Suppressor macrophage (primary cell): ENCODE measurements around the gene VPS72.
"Not testable (repeated sequence)": the region's sequence is repeated elsewhere in the genome, so short reads cannot be mapped to it uniquely, and the experiment has no call there.

Experiments used
- DNase-seq, 4 experiments: peaks; one replicate each; pipeline ENCODE4 v3.0.0-alpha.2; 2020 to 2022
- total RNA-seq, 17 experiments: gene quantifications; one replicate each; lab custom pipeline; 2026; ENCODE audit warnings: mixed read lengths in 6 of 17, inconsistent platforms in 3 of 17; lab: John Stamatoyannopoulos, UW

The VPS72 gene, protein sequence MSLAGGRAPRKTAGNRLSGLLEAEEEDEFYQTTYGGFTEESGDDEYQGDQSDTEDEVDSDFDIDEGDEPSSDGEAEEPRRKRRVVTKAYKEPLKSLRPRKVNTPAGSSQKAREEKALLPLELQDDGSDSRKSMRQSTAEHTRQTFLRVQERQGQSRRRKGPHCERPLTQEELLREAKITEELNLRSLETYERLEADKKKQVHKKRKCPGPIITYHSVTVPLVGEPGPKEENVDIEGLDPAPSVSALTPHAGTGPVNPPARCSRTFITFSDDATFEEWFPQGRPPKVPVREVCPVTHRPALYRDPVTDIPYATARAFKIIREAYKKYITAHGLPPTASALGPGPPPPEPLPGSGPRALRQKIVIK
- total RNA-seq, result 12.3 to 28.5 (median 20.1) reads per million in 17 experiments

DNA sequence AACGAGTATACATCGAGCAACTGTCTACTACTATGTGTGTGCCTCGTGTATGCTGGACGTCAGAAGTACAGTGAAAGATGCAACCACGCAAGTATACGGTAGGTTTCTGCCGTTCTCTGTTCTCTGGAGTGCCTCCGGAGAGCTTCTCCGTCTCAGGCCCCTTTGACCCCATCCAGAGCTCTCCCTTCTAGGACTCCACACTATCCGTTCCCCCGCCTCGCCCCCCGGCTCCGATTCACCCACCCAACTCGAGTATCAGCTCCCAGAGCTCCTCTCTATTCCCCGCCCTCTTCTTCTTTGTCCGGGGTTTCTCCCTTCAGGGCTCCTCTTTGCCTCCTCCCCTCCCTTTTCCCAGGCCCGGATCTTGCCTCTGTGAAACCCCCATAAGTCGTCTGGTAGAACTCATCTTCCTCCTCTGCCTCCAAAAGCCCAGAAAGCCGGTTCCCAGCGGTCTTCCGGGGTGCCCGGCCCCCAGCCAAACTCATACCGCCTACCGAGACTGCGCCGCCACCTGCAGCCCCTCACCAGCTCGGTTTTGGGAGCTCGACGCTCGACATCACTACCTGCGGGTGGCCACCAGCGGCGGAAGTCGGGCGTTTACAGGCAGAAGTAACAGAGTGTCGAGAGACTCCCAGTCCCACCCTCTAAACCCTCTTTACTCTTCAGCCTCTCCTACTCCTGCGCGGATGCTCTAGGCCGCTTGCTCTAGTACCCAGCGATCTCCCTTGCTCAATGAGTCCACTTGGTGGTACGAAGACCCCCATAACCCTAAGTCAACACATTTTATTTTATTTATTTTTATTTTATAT lies at the start of gene VPS72:
Gene VPS72, minus strand, starts transcription at position 561 of the 809 bp plus-strand sequence. Its CDS starts 76 bp downstream, at position 485.
- DNase-seq, result peak; percentile 81 to 90 (median 88)

DNA sequence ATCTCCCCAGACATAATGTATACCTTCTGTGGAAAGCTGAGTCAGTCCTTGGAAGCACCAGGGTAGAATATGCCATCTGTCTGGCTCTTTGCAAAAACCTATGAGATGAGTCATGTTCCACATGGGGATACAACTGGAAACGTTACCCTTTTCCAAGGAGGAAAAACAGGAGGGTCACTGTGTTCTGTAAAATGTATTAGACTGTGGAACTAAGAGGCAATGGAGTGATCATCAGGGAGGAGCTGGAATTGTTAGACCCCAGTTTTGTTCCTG lies 48.4 kb upstream of the VPS72 start:
- DNase-seq, result no peak

DNA sequence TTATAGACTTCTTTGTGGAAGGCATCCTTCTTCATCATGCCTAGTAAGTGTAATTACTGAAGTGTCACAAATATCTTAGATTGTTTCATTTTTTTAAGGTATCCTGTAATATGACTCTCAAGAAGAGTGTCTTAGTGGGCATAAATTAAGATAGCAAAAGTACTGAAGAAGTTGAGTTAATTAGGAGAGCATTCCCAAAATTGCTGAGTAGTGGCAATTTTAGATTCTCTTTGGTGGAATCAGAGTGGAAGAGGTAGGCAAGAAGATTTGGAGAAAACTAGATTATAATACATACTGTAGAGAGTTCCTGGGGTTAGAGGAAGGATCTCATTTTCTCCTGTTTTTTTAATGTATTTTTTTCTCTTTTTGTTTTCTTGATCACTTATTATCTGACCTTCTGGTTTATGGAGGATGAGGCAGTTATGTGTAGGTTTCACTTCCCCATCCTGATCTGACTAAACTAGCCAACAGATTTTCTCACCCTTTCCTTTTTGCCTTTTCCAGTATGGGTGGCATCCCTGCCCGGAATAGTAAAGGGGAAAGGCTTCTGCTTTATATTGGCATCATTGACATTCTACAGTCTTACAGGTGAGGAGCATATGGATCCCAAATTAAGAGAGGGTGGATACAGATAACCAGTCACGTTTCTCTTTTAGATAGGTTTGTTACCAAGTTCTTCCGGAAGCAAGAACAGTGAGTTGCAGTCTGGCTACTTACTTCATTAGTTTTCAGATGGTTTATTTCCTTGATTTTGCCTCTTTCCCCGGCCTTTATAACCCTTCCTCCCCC lies 47.9 kb upstream of the VPS72 start:
- DNase-seq, result peak in 3 of 4 experiments; percentile 21 to 59 (median 51)

DNA sequence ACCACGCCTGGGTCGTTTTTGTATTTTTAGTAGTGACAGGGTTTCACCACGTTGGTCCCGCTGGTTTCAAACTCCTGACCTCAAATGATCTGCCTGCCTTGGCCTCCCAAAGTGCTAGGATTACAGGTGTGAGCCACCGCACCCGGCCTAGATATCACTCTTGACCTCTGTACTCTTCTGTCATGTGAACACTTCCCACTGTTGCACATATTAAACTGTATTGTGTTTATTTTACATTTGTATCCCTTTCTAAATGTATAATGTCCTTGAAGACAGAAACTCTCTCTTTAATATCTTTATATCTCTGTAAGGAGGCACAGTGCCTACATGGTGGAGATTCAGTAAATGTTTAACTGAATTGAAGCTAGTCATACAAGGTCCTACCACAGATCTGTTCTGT lies 45.2 kb upstream of the VPS72 start:
- DNase-seq, result no peak

DNA sequence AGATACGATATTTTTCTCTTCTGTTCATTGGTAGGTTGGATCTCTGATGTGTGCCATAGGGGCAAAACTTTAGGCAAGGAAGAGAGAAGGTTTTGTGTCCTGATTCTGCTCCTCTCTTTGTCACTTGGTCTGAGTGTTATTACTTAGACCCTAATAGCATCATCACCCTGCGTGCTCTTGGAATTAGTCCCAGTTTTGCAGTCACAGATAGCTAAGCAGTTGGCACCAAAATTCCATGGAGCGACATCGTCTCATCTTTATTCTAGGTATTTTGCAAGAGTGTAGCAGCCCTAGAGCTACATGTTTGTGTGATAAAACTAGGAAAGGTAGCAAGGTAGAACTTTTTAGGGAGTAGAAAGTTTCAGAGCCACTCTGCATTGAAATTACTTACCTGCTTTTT lies 32.1 kb upstream of the VPS72 start:
- DNase-seq, result no peak

DNA sequence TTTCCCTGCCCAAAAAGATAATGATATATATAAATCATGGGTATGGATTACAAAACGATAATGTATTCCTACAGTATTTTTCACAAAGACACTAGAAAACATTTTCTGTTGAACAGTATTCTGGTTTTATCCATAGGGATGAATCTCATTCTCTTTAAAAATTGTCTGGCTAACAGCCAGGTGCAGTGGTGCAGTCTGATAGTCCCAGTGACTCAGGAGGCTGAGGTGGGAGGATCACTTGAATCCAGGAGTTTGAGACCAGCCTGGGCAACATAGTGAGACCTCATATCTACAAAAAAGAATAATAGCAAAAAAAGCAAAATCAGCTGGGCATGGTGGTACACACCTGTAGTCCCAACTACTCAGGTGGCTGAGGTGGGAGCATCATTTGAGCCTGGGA lies 31.6 kb upstream of the VPS72 start:
- DNase-seq, result no peak

DNA sequence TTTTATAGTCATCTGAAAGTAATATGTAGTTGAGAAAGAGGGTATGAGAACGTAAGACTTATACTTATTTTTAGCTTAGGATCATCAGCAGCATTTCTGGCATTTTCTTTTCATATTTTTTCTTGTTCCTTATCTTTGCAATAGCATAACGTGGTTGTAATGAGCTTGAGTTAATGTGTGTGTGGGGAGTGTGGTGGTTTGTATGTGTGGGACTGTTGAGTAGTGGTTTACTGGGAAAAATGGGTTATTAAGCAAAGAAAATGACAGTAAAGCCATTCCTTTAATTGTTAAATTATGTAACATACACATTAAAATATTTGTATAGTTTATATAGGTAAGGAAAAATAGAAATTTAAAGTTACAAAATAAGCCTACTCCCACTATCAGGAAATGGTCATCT lies 23.6 kb upstream of the VPS72 start:
- no peak for DNase-seq

DNA sequence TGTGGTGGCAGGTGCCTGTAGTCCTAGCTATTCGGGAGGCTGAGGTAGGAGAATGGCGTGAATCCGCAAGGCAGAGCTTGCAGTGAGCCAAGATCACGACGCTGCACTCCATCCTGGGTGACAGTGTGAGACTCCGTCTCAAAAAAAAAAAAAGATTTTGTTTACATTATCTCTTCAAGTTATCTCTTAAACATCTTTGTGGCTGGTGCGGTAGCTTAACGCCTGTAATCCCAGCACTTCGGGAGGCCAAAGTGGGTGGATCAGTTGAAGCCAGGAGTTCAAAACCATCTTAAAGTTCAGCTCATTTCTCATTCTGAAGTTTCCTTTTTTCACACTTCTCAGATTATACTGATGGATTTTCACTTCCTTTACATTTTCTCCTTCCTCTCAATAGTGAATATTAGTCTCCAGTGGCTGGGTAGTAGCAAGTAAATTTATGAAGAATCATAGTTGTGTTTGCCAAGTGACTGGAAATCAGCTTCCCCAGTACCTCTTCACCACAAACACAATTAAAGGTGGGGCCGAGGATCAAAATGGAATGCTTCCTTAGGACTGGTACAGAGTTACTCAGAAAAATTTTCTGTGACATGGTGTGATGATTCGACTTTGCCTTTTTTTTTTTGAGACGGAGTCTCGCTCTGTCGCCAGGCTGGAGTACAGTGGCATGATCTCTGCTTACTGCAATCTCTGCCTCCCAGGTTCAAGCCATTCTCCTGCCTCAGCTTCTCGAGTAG lies 22.1 kb upstream of the VPS72 start:
- DNase-seq, result no peak

DNA sequence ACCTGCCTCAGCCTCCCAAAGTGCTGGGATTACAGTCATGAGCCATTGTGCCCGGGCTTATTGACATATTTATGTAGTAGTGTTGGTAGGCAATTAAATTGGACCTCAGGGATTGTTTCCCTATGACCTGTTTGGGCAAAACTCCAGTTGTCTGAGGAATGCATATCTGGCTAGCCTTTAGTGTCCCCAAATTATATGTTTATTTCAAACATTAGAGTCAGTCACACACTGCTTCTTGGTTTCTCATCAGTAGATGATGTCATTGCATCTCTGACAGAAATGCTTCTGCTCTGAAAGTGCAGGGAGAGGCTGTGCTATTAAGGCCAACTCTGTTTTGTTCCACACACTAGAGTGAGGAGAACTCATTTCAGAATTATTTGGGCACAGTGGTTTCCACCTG lies 20.8 kb upstream of the VPS72 start:
- no peak for DNase-seq

DNA sequence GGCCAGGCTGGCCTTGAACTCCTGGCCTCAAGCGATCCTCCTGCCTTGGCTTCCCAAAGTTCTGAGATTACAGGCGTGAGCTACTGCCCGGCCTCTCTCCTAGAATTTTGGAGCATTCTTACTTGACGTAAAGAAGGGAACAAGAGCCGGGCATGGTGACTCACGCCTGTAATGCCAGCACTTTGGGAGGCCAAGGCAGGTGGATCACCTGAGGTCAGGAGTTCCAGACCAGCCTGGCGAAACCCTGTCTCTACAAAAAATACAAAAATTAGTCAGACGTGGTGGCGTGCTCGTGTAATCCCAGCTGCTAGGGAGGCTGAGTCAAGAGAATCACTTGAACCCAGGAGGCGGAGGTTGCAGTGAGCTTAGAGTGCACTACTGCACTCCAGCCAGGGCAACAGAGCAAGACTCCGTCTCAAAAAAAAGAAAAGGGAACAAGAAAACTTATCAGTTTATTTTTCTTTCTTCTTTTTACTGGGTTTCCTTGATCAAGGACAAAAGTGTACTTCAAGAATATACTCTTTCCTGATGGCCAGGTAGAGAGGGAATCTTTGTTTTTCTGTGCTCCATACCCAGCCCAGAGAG lies 15.5 kb upstream of the VPS72 start:
- not testable (repeated sequence) for DNase-seq

DNA sequence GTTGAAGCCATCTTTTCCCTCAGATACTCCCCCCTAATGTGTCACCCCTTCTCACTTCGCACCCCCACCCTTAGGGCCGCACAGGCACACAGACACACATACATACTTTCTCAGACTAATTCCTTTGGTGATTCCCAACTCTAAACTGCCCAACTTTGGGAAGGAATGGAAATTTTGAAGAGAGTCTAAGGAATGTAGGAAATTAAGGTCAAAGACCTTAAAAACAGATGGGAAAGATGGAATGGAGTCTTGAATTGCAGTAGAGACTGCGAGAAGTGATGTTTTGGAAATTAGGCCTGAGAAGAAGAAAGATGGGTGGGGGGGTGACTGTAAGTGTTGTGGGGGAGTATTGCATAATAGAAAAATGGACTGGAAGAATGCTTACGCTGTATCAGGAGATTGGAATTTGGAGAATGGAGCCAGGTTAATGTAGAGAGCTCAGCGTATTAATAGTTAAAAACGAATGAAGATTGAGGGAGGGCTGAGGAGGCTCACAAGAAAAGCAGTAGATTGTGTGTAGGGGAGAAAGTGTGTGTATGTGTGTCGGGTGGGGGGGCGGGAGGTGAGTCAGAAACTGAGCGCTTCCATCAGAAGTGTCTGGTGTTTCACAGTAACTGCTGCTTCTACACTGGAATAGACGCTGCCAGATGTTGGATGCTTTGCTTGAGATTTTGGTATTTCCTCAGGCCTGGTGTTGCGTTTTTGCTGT lies 10.0 kb upstream of the VPS72 start:
- peak; percentile 15 to 48 (median 30) for DNase-seq

DNA sequence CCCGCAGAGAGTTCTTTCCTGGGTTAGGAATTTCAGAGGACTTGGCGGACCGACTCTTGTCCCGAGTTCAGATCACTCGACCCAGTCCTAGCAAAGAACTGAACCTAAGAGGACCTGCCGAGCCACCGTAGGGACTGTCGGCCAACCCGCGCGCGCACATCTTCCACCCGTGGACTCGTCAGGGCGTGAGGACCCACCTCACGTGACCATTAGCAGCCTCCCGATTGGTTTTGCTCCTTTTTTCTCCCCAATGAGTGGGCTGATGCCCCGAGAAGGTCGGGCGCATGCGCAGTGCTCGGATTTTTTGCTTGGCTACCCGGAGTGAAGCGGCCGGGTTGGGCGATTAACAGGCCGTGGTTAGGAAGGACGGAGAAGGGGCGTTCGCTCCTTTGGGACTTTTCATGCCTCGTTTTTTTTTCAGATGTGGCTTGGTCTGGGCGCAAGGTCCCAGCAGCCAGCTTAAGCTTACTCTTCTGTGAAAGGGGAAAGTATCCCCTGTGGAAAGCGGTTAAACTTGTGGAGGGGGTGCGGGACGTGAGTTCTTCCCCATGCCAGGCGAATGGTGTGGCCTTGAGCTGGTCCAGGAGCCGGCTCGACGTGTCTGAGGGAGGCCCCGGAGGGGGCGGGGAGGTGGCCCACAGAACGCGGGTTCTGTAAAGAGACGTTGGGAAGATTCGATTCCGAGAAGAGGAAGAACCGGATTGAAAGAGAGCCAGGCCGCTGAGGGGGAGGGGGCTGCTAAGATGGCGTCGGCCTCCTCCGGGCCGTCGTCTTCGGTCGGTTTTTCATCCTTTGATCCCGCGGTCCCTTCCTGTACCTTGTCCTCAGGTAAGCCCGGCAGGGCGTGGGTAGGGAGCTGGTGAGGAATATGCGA lies 8.5 kb upstream of the VPS72 start, which contains the start of gene PIP5K1A:
Gene PIP5K1A, plus strand, starts transcription at position 299 of the 874 bp plus-strand sequence. Its CDS starts 445 bp downstream, at position 744.
- DNase-seq, result peak; percentile 100

DNA sequence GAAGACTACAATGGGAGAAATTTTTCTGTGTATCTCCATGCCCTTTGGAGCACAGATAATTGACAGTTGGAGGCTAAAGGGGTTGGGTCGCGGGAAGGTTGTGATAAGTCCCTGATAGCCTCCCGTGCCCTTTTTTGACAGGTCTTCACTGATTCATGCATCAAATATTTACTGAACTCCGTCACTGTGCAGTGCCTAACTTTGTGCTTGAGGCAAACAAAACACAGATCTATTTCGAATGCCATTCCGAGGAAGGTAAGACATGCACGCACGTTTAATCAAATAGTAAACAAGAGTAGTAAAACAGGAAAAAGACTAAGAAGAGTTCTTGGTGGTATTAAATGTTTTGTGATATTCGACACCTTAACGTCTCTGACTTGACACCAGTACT lies 7.9 kb upstream of the VPS72 start:
- no peak for DNase-seq

DNA sequence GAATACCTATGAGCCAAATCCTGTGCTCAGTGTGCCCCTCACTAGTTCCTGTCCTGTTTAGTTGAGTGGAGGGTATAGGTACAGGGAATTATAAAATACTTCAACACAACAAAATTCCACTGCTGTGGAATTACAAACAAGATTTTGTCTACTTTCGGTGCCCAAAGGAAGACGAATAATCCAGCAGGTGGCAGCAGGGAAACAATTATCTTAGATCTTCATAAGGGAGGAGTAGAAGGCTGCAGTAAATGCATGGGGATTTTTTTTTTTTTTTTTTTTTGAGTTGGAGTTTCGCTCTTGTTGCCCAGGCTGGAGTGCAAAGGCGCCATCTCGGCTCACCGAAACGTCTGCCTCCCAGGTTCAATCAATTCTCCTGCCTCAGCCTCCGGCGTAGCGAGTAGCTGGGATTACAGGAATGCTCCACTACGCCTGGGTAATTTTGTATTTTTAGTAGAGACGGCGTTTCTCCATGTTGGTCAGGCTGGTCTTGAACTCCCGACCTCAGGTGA lies 6.3 kb upstream of the VPS72 start:
- peak; percentile 80 to 91 (median 85) for DNase-seq

DNA sequence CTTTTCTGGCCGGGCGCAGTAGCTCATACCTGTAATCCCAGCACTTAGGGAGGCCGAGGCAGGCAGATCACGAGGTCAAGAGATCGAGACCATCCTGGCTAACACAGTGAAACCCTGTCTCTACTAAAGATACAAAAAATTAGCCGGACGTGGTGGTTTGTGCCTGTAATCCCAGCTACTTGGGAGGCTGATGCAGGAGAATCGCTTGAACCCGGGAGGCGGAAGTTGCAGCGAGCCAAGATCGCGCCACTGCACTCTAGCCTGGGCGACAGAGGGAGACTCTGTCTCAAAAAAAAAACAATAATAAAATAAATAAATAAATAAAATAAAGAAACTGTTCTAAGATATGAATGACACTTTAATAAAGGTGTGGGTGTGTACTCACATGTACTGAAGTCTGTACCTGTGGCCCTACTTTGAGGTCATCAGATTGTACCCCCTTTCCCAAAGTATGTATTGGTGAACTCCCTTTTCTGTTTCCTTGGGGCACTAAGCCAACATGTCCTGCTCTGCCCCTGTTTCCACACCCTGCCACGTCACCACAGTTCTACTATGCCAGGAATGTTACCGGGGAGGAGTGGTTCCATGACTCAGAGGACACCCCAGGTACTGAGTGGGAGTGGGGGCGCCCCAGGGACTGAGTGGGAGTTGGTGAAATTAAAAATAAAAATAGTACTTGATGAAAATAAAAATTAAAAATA lies 5.0 kb upstream of the VPS72 start:
- DNase-seq, result peak in 2 of 4 experiments; percentile 22 to 29

DNA sequence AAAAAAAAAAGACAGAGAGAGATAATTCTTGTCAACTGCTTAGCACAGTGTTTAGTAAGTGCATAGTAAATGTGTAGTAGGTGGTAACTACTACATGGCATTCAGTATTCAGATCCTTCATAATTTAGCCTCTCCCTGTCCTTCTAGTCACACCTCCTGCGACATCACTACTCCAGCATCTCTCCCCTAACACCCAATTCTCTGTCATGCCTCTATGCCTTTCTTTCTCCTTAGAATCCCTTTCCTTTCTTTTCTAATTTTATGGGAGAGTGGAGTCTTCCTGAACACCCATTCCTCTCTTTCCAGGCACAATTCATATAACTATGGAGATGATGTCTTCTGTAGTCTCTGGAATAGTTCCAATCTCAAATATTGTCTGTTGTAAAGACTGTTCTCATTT lies 3.9 kb upstream of the VPS72 start:
- no peak for DNase-seq

DNA sequence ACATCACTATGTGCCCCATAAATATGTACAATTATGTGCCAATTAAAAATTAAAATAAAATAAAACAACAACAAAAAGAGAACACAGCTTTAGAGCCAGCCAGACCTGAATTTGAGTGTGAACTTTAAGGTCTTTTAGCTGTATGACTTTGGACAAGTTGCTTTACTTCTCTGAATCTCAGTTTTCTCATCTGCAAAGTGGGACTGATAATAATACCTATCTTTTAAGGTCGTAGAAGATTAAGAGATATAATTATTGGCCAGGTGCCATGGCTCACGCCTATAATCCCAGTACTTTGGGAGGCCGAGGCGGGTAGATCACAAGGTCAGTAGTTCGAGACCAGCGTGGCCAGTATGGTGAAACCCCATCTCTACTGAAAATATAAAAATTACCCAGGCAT lies 3.3 kb upstream of the VPS72 start:
- no peak for DNase-seq

DNA sequence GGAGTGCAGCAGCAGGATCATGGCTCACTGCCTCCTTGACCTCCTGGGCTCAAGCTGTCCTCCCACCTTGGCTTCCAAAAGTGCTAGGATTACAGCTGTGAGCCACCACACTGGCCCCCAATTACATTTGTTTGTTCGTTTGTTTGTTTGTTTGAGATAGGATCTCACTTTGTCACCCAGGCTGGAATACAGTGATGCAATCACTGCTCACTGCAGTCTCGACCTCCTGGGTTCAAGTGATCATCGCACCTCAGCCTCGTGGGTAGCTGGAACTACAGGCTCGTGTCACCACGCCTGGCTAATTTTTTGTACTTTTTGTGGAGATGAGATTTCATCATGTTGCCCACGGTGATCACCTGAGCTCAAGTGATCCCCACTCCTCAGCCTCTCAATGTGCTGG lies 2.0 kb upstream of the VPS72 start:
- no peak for DNase-seq

DNA sequence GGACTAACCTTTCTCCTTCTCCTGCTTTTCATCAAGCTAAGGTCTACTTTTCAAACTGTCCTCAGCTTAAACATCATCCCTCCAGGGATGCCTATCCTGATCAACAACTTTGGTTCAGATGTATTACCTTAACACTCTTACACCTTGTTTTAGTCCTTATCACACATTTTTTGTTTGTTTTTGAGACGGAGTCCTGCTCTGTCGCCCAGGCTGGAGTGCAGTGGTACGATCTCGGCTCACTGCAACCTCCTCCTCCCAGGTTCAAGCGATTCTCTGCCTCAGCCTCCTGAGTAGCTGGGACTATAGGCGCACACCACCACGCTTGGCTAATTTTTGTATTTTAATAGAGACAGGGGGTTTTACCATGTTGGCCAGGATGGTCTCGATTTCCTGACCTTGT lies 1.3 kb downstream of the VPS72 start:
- DNase-seq, result not testable (repeated sequence)
